AG09309 (cell line): ENCODE results near the gene SNHG17.
A peak's percentile ranks its signal among the peaks of the same experiment; 100 is the strongest.

ENCODE experiments used
- DNase-seq: peaks from one replicate; pipeline ENCODE4 v3.0.0-alpha.2; 2010; ENCODE audit warnings: low read depth
- H3K4me3 ChIP-seq: 2 replicates; pipeline ENCODE4 v1.5.1; 2011; ENCODE audit warnings: mild to moderate bottlenecking, low read depth, low read length, moderate library complexity; ENCODE audit not compliant: control insufficient read depth
- TF ChIP-seq, protein P1 (sequence below): IDR thresholded peaks from 2 replicates; pipeline ENCODE4 v1.5.1; 2011; ENCODE audit warnings: mild to moderate bottlenecking, low read depth, low read length, inconsistent platforms; ENCODE audit not compliant: insufficient read depth, control insufficient read depth; ENCODE audit errors: missing control alignments

The SNHG17 gene

GRCh38 chr20:38428800-38429199, 6.3 kb downstream of the SNHG17 start:
- no peak for DNase-seq
- H3K4me3 ChIP-seq, result no peak overlapping the region

GRCh38 chr20:38427655-38428023, 7.5 kb downstream of the SNHG17 start:
- TF ChIP-seq, protein P1, sequence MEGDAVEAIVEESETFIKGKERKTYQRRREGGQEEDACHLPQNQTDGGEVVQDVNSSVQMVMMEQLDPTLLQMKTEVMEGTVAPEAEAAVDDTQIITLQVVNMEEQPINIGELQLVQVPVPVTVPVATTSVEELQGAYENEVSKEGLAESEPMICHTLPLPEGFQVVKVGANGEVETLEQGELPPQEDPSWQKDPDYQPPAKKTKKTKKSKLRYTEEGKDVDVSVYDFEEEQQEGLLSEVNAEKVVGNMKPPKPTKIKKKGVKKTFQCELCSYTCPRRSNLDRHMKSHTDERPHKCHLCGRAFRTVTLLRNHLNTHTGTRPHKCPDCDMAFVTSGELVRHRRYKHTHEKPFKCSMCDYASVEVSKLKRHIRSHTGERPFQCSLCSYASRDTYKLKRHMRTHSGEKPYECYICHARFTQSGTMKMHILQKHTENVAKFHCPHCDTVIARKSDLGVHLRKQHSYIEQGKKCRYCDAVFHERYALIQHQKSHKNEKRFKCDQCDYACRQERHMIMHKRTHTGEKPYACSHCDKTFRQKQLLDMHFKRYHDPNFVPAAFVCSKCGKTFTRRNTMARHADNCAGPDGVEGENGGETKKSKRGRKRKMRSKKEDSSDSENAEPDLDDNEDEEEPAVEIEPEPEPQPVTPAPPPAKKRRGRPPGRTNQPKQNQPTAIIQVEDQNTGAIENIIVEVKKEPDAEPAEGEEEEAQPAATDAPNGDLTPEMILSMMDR, result no peak

More at GRCh38 chr20:38428800-38429199, 6.3 kb downstream of the SNHG17 start:
- TF ChIP-seq, protein P1, result no peak

GRCh38 chr20:38426006-38426897, 8.9 kb downstream of the SNHG17 start:
- DNase-seq, result peak; percentile 72
- TF ChIP-seq, protein P1, result no peak
- no peak overlapping the region for H3K4me3 ChIP-seq

More at GRCh38 chr20:38427655-38428023, 7.5 kb downstream of the SNHG17 start:
- H3K4me3 ChIP-seq, result no peak overlapping the region
- no peak for DNase-seq

GRCh38 chr20:38424401-38424800, 10.7 kb downstream of the SNHG17 start:
- DNase-seq, result no peak
- TF ChIP-seq, protein P1, result no peak
- no peak overlapping the region for H3K4me3 ChIP-seq

DNA sequence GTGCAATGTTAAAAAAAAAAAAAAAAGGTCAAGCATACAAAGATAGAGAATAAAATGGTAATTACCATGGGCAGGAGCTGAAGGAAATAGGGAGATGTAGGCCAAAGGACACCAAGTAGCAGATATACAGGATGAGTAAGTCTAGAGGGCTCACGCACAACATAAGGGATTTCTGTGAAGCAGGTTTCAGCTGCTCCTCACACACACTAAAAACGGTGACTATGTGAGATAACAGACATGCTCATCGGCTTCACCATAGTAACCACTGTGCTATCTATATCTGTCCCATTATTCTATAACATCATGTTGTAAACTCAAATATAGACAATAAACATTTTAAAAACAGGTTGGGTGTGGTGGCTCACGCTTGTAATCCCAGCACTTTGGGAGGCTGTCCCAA, 11.6 kb downstream of the SNHG17 start:
- DNase-seq, result no peak
- TF ChIP-seq, protein P1, result no peak
- no peak overlapping the region for H3K4me3 ChIP-seq

GRCh38 chr20:38421915-38422314, 13.2 kb downstream of the SNHG17 start:
- TF ChIP-seq, protein P1, result no peak
- H3K4me3 ChIP-seq, result no peak overlapping the region
- DNase-seq, result no peak
